Activated naive CD8-positive, alpha-beta T cell treated with anti-CD3 and anti-CD28 coated beads for 36 hours (primary cell): ENCODE results near the gene HOXA6. TPM values are rescaled to one million over a fixed set of nuclear protein-coding genes. Genes with fewer than 3 reads are reported as not detected.

Experiments
- DNase-seq: peaks from one replicate; pipeline ENCODE4 v3.0.0; 2021
- H3K27ac Mint-ChIP-seq: one replicate; pipeline ENCODE4 v1.8.0; 2022; ENCODE audit warnings: mild to moderate bottlenecking, moderate library complexity, mixed read lengths
- H3K27me3 Mint-ChIP-seq: one replicate; pipeline ENCODE4 v1.8.0; 2022; ENCODE audit warnings: mild to moderate bottlenecking, mixed read lengths
- H3K36me3 Mint-ChIP-seq: one replicate; pipeline ENCODE4 v1.8.0; 2021; ENCODE audit warnings: mild to moderate bottlenecking, mixed read lengths
- H3K4me1 Mint-ChIP-seq: one replicate; pipeline ENCODE4 v1.8.0; 2021; ENCODE audit warnings: mixed read lengths
- H3K4me3 Mint-ChIP-seq: one replicate; pipeline ENCODE4 v1.8.0; 2022; ENCODE audit warnings: mild to moderate bottlenecking, moderate library complexity, mixed read lengths
- H3K9me3 Mint-ChIP-seq: one replicate; pipeline ENCODE4 v1.8.0; 2022; ENCODE audit warnings: mixed read lengths
- total RNA-seq, 2 experiments: library from RNA; stranded (reverse); gene quantifications; one replicate each; pipeline ENCODE4 v1.2.3, GENCODE V29; 2021

Gene HOXA6
- total RNA-seq, 2 experiments from 2014 or later = not detected

- DNase-seq = no peak
- Mint-ChIP-seq H3K27me3 (peaks cover 28% of the 10 kb centered on the region), H3K27ac (no peak overlapping the region), H3K4me3 (no peak overlapping the region), H3K4me1 (no peaks in the 10 kb centered on the region), H3K36me3 (no peaks in the 10 kb centered on the region), H3K9me3 (no peaks in the 10 kb centered on the region)
Measured at GRCh38 chr7:27124902-27125689, 22.5 kb downstream of the HOXA6 start.

GRCh38 chr7:27124096-27124901 is 23.3 kb downstream of the HOXA6 start:
- H3K27me3 Mint-ChIP-seq = peaks cover 24% of the 10 kb centered on the region

GRCh38 chr7:27123477-27124053 is 24.0 kb downstream of the HOXA6 start:
- Mint-ChIP-seq H3K36me3 (no peaks in the 10 kb centered on the region), H3K27me3 (peaks cover 16% of the 10 kb centered on the region), H3K27ac (no peak overlapping the region), H3K4me3 (no peak overlapping the region), H3K9me3 (no peaks in the 10 kb centered on the region), H3K4me1 (no peaks in the 10 kb centered on the region)
- no peak for DNase-seq

More at GRCh38 chr7:27124096-27124901, 23.3 kb downstream of the HOXA6 start:
- H3K4me3 Mint-ChIP-seq = no peak overlapping the region
- H3K36me3 Mint-ChIP-seq = no peaks in the 10 kb centered on the region
- no peak for DNase-seq
- H3K9me3 Mint-ChIP-seq = no peaks in the 10 kb centered on the region
- H3K4me1 Mint-ChIP-seq = no peaks in the 10 kb centered on the region
- no peak overlapping the region for H3K27ac Mint-ChIP-seq

GRCh38 chr7:27123007-27123476 is 24.5 kb downstream of the HOXA6 start:
- Mint-ChIP-seq H3K9me3 (no peaks in the 10 kb centered on the region), H3K27me3 (peaks cover 16% of the 10 kb centered on the region), H3K4me3 (no peak overlapping the region), H3K36me3 (no peaks in the 10 kb centered on the region), H3K4me1 (no peaks in the 10 kb centered on the region), H3K27ac (no peak overlapping the region)
- DNase-seq = no peak

GRCh38 chr7:27122077-27122910 is 25.3 kb downstream of the HOXA6 start:
- H3K4me1 Mint-ChIP-seq = no peaks in the 10 kb centered on the region

GRCh38 chr7:27121684-27122076 is 25.9 kb downstream of the HOXA6 start:
- Mint-ChIP-seq H3K27me3 (peaks cover 10% of the 10 kb centered on the region), H3K4me1 (no peaks in the 10 kb centered on the region), H3K36me3 (no peaks in the 10 kb centered on the region), H3K4me3 (no peak overlapping the region), H3K9me3 (no peaks in the 10 kb centered on the region), H3K27ac (no peak overlapping the region)
- no peak for DNase-seq

More at GRCh38 chr7:27122077-27122910, 25.3 kb downstream of the HOXA6 start:
- Mint-ChIP-seq H3K9me3 (no peaks in the 10 kb centered on the region), H3K27ac (no peak overlapping the region), H3K27me3 (peaks cover 12% of the 10 kb centered on the region), H3K4me3 (no peak overlapping the region), H3K36me3 (no peaks in the 10 kb centered on the region)
- DNase-seq = no peak

GRCh38 chr7:27119412-27119911 is 28.1 kb downstream of the HOXA6 start:
- H3K27ac Mint-ChIP-seq = no peak overlapping the region
- no peak for DNase-seq
- no peak overlapping the region for H3K4me3 Mint-ChIP-seq
- H3K9me3 Mint-ChIP-seq = no peaks in the 10 kb centered on the region
- H3K27me3 Mint-ChIP-seq = peaks cover 3% of the 10 kb centered on the region
- H3K4me1 Mint-ChIP-seq = no peaks in the 10 kb centered on the region
- no peaks in the 10 kb centered on the region for H3K36me3 Mint-ChIP-seq

GRCh38 chr7:27118580-27118979 is 29.0 kb downstream of the HOXA6 start:
- no peak for DNase-seq
- Mint-ChIP-seq H3K27ac (no peak overlapping the region), H3K36me3 (no peaks in the 10 kb centered on the region)

GRCh38 chr7:27117887-27118491 is 29.6 kb downstream of the HOXA6 start:
- H3K27ac Mint-ChIP-seq = no peak overlapping the region

More at GRCh38 chr7:27118580-27118979, 29.0 kb downstream of the HOXA6 start:
- Mint-ChIP-seq H3K4me1 (no peaks in the 10 kb centered on the region), H3K4me3 (no peak overlapping the region), H3K27me3 (peaks cover 3% of the 10 kb centered on the region), H3K9me3 (no peaks in the 10 kb centered on the region)

GRCh38 chr7:27116962-27117886 is 30.4 kb downstream of the HOXA6 start:
- H3K9me3 Mint-ChIP-seq = no peaks in the 10 kb centered on the region
- no peak overlapping the region for H3K4me3 Mint-ChIP-seq
- H3K36me3 Mint-ChIP-seq = no peaks in the 10 kb centered on the region
- DNase-seq = no peak
- H3K4me1 Mint-ChIP-seq = no peaks in the 10 kb centered on the region
- H3K27ac Mint-ChIP-seq = no peak overlapping the region
- peaks cover 3% of the 10 kb centered on the region for H3K27me3 Mint-ChIP-seq

More at GRCh38 chr7:27117887-27118491, 29.6 kb downstream of the HOXA6 start:
- H3K36me3 Mint-ChIP-seq = no peaks in the 10 kb centered on the region
- H3K4me3 Mint-ChIP-seq = no peak overlapping the region
- H3K27me3 Mint-ChIP-seq = peaks cover 3% of the 10 kb centered on the region
- no peaks in the 10 kb centered on the region for H3K4me1 Mint-ChIP-seq
- no peak for DNase-seq
- H3K9me3 Mint-ChIP-seq = no peaks in the 10 kb centered on the region

GRCh38 chr7:27116031-27116961 is 31.3 kb downstream of the HOXA6 start:
- Mint-ChIP-seq H3K4me3 (no peak overlapping the region), H3K36me3 (no peaks in the 10 kb centered on the region), H3K27ac (no peak overlapping the region), H3K4me1 (no peaks in the 10 kb centered on the region), H3K27me3 (peaks cover 6% of the 10 kb centered on the region), H3K9me3 (no peaks in the 10 kb centered on the region)
- no peak for DNase-seq

GRCh38 chr7:27115221-27116026 is 32.1 kb downstream of the HOXA6 start:
- Mint-ChIP-seq H3K27ac (no peak overlapping the region), H3K36me3 (no peaks in the 10 kb centered on the region), H3K27me3 (peaks cover 6% of the 10 kb centered on the region), H3K4me3 (no peak overlapping the region), H3K4me1 (no peaks in the 10 kb centered on the region), H3K9me3 (no peaks in the 10 kb centered on the region)
- DNase-seq = no peak
